ENCODE results near the gene TCF7L1.
"Not testable (repeated sequence)": the region's sequence is repeated elsewhere in the genome, so short reads cannot be mapped to it uniquely, and the experiment has no call there.

The TCF7L1 gene

DNA sequence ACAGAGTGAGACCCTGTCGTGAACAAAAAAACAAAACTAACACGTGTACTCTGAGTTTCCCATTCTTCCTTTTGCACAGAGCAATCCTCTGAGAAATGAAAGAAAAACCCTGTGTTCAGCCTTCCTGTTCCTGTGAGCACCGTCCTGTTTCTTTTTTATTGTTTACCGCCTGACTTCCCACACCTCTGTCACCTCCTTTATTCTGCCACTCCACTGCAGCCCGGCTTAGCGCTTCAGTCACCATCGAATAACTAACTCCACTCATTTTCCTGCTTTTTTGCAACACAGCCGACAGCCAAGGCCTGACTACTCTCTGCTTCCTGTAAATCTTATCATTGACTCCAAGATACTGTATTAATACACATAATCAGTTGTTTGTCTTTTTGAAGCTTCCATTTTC, 153.7 kb downstream of the TCF7L1 start:
- DNase-seq (no peak), ATAC-seq (no peak)

DNA sequence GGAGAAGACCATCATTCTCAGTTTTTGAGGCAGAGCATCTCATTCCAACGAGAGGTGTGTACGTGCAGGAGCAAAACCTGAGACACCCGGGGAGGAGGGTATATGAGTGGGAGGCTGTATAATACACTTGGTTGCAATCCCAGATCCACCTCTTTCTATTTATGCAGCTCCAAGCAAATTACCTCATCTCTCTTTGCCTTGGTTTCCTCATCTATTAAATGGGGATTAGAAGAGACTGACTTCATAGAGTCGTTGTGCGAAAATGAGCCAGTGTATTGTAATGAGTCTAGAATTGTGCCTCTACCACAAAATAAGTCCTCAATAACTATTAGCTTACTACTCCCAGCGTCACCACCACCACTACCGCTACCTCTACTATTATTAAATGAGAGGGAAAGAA, 154.5 kb downstream of the TCF7L1 start:
- no peak for ATAC-seq
- no peak for DNase-seq

DNA sequence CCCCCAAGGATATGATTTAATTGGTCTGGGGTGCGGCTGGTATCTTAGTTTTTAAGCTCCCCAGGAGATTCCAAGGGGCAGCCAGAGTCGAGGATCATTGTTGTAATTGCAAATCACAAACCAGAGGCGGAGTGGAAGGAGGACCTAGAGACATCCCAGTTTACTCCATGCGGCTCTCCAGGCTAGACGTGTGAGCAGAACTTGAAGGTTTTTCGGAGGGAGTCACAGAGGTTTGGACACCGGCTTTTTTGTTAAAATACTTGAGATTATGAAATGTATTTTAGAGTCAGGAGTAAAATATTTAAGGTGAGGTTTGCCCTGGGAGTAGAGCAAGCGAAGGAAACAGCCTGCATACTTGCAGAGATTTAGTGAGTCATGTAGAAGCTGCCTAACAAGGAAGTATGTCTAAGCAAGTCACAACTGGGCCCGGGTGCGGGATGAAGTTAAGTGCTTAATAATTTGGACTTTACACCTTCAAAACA, 155.1 kb downstream of the TCF7L1 start:
- no peak for DNase-seq
- no peak for ATAC-seq

DNA sequence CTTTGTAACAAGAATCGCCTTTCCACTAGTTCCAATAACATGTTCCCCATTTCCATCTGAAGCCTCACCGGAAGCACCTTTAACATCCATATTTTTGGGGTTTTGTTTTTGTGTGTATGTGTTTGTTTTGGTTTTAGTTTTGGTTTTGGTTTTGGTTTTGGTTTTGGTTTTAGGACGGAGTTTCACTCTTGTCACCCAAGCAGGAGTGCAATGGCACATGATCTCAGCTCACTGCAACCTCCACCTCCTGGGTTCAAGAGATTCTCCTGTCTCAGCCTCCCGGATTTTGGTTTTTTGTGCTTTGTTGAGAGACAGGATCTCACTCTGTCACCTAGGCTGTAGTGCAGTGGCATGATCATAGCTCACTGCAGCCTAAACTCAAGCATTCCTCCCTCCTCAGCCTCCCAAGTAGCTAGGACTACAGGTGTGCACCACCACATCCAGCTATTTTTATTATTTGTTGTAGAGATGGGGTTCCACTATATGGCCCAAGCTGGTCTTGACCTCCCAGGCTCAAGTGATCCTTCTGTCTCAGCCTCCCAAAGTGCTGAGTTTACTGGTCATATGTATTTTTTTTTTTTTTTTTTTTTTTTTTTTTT, 158.3 kb downstream of the TCF7L1 start:
- ATAC-seq (no peak), DNase-seq (no peak)

DNA sequence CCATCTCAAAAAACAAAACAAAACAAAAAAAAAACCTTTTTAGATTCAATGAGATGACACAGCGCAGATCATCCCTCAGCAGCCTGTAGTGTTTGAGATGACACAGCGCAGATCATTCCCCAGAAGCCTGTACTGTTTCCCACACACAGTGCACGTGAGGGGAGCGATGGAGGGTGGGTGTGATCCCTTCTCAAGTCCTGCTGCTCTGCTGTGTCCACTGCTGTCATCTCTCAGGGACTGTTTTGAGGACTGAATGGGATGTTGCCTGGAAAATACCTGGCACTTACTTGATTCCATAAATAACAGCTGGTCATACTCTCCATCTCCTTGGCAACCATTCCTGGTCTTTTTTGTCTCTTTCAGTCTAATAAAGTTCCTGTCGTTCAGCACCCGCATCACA, 168.9 kb downstream of the TCF7L1 start:
- ATAC-seq: no peak

DNA sequence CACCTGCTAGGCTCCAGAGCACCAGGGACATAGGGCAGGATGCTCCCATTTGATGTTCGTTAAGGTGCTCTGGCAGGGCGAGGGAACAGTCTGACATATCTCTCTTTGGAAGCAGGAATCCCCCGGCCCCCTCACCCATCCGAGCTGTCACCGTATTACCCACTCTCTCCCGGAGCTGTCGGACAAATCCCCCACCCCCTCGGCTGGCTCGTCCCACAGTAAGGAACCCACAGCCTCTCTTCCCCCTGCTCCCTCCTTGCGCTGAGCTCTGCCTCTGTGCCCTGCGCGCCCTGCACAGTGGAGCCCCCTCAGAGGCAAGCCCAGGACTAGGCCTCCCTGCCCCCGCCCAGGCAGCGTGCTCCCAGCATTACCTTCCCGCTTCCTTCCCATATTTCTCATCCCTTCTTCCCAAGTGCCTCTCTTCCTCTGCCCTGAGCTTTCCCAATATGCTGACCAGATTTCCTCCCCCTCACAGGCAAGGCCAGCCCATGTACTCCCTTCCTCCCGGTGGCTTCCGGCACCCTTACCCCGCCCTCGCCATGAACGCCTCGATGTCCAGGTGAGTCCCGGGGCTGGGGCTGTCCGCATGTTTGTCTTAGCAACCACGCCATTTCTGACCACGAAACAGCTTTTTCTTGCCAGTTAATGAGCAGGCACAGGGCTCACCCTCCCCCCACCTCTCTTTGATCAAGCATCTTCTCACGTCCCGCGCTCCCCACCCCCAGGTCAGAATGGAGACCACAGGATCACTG, 170.8 kb downstream of the TCF7L1 start:
- ATAC-seq (no peak), DNase-seq (no peak)

More for the DNA sequence above, 168.9 kb downstream of the TCF7L1 start:
- no peak for DNase-seq

DNA sequence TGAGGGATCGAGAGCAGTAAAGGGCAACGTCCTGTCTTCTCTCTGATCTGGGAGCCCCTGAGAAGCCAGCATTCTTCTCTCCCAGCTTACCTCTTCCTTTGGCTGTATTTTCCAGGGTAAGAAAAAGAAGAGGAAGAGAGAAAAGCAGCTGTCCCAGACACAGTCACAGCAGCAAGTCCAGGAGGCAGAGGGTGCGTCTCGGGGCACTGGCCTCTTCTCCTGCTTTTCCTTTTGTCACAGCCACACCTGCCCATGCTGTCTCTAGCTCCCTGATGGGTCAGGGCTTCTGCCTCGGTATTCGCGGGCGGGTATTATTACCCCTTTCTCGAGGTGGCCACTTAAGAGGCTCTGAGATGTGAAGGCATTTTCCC, 174.3 kb downstream of the TCF7L1 start:
- ATAC-seq (no peak), DNase-seq (no peak)

DNA sequence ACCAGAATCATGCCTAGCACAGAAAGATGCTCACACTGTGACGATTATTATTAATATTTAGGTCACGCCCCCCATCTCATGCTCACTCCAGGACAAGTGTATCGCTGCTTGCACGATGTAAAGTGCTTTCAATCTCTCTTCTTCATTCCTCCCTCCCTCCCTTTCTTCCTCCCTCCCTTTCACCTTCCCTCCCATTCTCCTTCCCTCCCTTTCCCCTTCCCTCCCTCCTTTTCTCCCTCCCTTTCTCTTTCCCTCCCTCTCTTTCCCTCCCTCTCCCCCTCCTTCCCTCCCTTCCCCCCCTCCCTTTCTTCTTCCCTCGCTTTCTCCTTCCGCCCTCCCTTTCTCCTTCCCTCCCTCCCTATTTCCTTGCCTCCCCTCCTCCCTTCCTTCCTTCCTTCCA, 175.0 kb downstream of the TCF7L1 start:
- no peak for ATAC-seq

DNA sequence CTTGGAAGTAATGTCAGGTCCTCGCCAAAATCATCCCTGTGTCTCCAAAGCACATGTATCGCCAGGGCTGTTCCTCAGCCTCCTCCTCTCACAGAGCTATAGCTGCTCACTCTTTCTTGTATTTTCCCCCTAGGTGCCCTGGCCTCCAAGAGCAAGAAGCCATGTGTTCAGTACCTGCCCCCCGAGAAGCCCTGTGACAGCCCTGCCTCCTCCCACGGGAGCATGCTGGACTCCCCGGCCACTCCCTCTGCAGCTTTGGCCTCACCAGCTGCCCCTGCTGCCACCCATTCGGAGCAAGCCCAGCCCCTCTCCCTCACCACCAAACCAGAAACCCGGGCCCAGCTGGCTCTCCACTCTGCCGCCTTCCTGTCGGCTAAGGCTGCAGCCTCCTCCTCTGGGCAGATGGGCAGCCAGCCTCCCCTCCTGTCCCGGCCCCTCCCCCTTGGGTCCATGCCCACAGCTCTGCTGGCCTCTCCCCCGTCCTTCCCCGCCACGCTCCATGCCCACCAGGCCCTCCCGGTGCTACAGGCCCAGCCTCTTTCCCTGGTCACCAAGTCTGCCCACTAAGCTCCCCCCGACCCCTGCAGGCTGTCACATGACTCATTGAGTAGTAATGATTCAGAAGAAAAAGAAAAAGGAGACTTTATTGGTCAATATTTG, 175.8 kb downstream of the TCF7L1 start:
- DNase-seq: peak; percentile 26
- peak; percentile 19 for ATAC-seq

More for the DNA sequence above, 175.0 kb downstream of the TCF7L1 start:
- DNase-seq: no peak

DNA sequence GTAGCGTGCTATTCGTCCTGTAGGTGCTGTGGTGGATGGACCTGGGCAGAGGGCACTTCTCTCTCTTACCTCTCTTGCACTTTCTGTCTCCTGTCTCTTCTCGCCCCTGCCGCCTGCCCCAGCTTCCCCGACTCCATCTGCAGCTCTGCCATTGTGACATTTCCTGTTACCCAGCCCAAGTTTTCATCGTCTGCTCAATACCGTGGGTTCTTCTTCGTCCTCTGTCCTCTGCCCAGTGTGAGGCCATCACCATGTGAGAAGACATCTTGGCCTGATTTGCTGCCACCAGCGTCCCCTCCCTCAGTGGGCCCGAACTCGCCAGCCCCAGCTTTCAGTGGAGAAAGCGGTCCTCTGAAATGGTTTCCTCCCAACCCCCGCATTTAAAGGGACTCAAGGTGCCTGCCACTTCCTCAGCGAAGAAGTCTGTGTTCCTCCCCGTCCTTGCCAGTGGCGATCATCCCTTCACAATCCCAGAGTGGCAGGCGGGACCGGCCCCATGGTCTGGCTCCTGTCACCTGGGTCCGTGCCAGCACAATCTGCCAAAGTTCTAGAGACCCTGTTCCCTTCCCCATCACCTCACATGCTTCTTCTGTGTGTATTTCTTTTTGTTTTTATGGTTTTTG, 176.6 kb downstream of the TCF7L1 start:
- DNase-seq (peak; percentile 20), ATAC-seq (no peak)

DNA sequence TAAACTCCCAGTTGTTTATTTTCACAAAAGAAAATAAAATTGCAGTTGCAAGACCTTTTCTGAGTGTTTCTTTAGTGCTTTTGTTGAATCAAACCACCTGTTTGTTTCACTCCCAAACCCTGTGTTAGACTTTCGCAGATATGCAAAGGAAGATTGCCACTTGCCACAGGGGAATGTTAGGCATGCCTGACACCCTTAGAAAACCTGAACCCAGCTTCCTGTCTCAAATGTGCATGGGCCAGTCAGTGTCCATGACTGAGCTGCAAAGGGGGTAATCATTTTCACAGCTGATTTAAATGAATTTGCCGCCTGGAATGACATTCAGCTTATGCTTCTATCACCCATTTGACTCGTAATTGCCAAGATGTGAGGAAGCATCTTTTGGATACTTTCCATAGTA, 177.1 kb downstream of the TCF7L1 start:
- ATAC-seq (no peak), DNase-seq (no peak)

DNA sequence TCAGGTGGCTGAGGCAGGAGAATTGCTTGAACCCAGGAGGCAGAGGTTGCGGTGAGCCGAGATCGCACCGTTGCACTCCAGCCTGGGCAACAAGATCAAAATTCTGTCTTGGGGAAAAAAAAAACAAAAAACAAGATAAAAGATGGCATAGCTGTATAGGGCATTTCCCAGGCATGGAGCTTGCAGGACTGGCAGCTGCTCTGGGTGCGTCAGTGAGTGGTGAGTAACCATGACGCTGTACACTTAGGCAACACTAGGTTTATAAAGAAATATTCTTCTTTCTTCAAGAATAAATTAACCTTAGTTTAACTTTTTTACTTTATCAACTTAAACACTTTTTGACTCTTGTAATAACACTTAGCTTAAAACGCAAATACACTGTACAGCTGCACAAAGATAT, 179.2 kb downstream of the TCF7L1 start:
- DNase-seq (no peak), ATAC-seq (no peak)

DNA sequence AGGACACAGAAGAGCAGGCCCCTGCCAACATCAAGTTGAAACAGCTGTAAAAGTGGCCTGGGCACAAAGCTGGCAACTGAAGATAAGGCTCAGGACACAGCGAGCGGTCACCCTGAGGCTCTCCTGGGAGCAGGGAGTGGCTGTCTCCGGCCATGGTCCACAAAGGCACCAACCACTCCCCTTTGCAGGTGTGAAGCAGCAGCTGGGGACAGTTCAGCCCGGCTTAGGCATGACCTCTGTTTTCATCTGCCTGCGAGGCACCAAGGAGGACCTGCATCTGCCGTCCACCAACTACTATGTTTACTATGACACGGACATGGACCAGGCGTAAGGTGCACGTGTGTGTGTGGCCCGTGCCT, 181.7 kb downstream of the TCF7L1 start:
- no peak for DNase-seq
- no peak for ATAC-seq

DNA sequence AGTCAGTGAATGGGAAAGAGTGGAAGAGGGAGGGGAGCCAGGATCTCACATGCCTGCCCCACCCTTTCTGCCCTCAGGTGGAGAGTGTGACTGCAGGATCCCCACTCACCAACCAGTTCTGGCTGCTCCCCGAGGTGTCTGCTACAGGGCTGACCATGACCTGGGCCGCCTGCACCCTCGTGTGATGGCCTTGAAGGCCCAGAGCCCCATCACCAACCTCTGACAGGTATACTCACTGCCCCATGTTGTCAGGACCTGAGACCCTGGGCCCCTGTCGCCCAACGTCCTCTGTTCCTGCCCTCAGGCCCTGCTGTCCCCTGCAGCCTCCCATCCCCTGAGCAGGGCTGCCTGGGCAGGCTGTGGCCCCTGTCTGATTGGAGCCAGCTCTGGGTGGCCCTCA, 182.7 kb downstream of the TCF7L1 start:
- not testable (repeated sequence) for ATAC-seq

DNA sequence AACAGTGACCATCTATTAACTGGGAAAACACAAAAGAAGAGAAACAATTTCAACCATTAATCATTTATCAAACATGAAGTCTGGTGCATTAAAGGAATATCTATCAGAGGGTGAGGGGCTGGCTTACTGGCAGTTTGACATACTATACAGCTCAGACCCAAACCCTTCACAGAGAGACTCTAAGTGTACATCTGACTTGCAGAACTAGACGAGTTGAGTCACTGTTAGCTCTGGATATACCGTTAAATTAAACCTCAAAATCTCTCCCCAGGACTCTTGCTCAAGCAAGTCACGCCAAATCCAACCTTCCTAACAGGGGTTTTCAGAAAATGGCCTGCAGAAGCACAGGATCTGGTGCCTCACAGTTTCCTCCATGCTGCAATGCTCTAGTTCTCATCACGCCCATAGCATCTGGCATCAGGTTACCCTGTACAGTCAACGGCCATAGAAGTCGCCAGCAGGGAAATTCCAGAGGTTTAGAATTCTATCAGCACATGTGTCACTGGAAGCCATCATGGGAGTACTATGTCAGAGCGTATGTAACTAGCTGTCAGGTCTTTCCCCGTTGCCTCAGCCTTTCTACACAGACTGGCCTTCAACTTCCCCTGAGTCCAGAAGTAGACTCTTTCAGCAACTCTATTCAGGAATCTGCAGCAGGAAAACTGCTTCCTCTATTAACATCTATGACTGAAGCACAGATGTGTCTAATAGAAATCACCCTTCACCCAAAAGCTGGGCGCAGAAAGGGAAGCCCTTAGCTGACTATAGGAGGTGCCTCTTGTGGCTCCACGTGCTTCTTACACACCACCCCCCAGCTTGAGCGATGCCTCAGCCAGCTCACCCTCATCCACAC, 185.3 kb downstream of the TCF7L1 start:
- peak; percentile 89 for ATAC-seq
- DNase-seq: peak; percentile 57

More for the DNA sequence above, 182.7 kb downstream of the TCF7L1 start:
- DNase-seq: not testable (repeated sequence)

DNA sequence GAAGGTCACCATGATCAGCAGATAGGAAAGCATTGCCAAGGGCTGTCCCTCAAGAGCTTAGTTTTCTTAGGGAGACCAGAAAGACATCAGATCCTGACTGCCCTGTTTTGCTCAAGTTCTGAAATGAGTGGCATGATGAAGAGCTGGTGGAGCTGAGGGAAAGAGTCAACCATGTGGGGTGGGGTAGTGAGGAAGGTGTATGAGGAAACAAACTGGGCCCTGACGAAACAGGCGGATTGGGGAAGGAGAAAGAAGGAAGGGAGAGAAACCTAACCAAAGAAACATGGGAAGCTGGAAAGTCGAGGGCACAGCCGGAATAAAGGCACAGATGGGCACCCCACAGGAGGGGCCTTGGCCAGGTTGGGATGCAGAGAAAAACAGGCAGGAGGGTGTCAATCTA, 186.6 kb downstream of the TCF7L1 start:
- DNase-seq: no peak

DNA sequence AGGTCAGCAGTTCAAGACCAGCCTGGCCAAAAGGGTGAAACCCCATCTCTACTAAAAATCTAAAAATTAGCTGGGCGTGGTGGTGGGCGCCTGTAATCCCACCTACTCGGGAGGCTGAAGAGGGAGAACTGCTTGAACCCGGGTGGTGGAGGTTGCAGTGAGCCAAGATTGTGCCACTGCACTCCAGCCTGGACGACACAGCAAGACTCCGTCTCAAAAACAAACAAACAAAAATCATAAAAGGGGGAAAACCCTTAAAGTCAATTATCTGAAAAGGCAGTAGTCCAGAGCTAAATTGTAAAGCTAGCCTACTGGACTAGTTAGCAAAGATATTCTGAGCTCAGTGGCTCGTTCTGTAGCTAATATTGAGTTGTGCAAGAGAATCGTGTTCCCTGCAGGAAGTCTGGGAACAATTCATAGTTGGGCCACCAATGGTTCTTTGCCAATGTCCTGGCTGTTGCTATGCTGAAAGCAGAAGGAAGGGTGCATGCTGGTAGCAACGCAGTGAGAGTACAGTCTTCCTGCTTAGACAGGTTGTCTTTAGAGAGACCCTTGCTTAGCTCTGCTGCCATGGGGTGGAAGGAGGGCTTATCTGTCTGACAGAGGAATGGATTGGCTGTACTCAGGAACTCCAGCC, 190.3 kb downstream of the TCF7L1 start:
- no peak for DNase-seq
- ATAC-seq: no peak

More for the DNA sequence above, 186.6 kb downstream of the TCF7L1 start:
- ATAC-seq: no peak

DNA sequence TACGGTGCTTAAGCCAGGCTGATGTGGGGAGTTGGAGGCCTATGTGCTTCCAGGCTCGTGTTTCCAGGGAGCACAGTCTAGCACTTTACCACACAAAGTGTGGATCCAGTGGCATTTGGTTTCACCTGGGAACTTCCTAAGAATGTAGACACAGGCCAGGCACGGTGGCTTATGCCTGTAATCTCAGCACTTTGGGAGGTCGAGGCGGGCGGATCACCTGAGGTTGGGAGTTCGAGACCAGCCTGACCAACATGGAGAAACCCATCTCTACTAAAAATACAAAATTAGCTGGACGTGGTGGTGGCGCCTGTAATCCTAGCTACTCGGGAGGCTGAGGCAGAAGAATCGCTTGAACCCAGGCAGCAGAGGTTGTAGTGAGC, 190.8 kb downstream of the TCF7L1 start:
- ATAC-seq, DNase-seq: not testable (repeated sequence)

DNA sequence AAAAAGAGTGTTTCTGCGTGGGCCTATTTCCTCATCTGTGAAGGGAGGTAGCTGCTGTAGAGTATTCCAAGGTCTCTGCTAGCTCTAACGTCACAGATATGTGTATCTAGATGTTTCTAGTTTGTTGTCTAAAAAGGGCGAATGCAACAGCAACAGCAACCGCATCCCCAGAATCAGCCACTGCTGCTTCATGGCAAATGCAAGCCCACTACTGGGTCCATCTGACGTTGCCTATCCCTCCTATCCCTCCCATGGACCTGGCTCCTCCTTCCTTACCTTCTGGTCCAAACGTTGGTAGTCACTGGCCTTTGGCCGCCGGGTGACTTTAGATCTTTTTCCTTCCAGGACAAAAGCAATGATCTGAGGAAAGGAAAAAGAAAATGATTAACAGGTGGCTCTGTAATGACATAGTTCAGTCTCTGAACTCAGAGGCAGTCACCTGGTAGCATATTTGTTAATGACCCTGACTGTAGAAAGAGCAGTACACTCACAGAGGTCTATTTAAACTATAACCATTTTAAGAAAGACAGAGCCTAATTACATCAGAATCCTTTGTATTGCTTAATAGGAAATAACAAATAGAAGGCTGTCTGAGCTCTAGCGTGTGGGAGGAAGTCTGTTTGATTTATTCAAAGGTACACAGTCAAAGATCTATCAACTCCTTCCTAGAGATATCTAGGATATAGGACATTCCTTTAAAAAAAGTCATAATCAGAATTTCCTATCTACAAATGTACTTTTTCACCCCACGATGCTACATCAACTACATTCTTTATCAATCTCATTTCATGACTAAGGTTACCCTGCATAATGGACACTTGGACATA, 191.7 kb downstream of the TCF7L1 start:
- no peak for DNase-seq
- ATAC-seq: no peak

DNA sequence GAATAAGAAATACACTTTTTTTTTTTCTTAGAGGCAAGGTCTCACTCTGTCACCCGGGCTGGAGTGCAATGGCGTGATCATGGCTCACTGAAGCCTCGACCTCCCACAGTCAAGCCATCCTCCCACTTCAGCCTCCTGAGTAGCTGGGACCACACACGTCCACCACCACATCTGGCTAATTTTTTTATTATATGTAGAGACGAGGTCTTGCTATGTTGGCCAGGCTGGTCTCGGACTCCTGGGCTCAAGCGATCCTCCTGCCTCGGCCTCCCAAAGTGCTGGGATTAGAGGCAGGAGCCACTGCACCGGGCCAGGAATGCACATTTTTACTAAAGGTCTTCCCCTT, 192.2 kb downstream of the TCF7L1 start:
- no peak for DNase-seq
- ATAC-seq: no peak
